Stimulated activated CD4-positive, alpha-beta T cell treated with anti-CD3 and anti-CD28 coated beads, Interleukin-1b, Interleukin-23, amount 100 ng/mL, for 48 hours (primary cell): ENCODE measurements around the gene ACTR6.
"Not testable (repeated sequence)": the region's sequence is repeated elsewhere in the genome, so short reads cannot be mapped to it uniquely, and the experiment has no call there.

Source experiments
- DNase-seq: peaks from one replicate; pipeline ENCODE4 v3.0.0-alpha.2; 2020

Gene ACTR6

DNA sequence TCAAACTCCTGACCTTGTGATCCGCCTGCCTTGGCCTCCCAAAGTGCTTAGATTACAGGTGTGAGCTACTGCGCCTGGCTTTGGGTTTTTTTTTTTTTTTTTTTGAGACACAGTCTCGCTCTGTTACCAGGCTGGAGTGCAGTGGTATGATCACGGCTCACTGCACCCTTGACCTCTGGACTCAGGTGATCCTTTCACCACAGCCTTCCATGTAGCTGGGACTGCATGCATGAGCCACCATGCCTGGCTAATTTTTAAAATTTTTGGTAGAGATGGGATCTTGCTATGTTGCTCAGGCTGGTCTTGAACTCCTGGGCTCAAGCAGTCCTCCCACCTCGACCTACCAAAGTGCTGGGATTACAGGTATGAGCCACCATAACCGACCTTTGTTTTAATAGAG, 21.6 kb downstream of the ACTR6 start:
- DNase-seq: not testable (repeated sequence)

DNA sequence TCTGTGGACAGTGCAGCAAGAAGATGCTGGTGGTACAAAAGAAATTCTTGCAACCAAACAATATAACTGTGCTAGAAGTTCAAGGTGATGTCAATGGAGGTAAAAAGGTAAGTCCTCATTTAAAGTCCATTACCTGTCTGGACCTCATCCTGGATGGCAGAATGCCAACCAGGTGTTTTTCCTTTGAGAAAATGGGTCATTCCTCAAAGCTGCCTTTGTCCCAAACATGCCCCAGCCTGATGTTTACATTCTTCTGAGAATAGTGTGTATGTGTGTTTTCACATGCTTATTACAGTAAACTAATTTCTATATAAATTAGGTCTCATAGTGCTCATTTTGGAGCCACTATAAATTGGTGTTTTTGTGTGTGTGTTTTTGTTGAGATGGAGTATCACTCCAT, 24.9 kb downstream of the ACTR6 start:
- no peak for DNase-seq

DNA sequence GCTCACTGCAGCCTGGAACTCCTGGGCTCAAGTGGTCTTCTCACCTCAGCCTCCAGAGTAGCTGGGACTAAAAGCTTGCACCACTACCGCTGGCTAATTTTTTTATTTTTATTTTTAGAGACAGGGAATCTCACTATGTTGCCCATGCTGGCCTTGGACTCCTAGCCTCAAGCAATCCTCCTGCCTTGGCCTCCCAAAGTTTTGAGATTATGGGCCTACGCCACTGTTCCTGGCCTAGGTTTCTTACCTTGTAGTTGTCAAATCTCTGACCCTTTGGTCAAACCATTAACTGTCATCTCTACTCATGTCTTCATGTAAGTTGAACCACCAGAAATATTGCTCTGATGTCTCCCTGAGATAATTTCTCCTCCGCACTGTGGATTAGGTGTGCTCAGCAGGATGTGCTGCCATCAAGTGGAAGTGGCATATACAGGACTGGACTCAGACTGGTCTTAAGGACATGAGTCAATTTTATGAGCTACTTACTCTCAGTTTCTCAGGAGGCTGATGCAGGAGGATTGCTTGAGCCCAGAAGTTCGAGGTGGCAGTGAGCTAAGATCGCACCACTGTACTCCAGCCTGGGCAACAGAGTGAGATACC, 28.5 kb downstream of the ACTR6 start:
- DNase-seq: no peak

DNA sequence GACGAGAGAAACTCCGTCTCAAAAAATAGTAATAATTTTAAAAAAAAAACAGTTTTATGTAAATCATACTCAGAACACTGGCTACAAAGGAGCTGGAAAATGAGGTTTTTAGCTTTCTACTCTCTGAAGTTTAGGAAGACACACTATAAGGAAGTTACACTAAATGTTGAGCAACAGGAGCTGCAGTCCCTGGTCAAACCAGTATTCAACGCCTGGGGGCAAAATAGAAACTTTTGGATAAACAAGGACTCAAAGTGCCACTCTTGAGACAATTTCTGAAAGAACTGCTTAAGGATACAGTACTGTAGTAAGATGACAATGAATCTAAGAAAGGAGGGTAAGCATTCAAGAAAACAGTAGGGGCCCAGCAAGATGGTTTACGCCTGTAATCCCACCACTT, 29.3 kb downstream of the ACTR6 start:
- no peak for DNase-seq

DNA sequence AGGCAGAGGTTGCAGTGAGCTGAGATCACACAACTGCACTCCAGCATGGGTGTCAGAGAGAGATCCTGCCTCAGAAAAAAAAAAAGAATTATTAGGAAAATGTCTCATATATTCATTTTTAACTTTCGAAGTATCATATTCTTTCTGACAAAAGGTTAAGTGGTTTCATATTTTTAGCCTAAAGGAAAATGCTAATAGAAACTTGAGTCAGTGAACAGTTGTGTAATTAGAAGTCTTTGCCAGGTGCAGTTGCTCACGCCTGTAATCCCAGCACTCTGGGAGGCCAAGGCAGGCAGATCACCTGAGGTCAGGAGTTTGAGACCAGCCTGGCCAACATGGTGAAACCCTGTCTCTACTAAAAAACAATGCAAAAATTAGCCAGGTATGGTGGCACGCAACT, 31.3 kb downstream of the ACTR6 start:
- not testable (repeated sequence) for DNase-seq

DNA sequence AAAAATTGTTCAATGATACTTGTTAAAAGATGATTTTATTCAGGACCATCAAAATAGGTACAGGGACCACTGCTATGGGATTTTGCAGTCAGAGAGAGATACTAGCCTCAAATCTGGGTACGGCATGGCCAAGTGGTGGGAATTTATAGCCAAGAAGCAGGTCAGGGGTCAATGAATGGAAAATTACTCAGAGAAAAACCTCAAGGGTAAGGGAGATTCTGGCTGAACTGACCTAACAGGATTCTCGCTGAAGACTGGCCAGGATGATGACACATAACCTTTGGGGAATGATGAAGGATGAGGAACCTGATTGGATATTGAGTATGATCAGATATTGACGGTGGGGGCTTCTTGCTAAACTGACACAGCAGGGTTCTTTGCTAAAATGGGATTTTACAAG, 33.6 kb downstream of the ACTR6 start:
- no peak for DNase-seq

DNA sequence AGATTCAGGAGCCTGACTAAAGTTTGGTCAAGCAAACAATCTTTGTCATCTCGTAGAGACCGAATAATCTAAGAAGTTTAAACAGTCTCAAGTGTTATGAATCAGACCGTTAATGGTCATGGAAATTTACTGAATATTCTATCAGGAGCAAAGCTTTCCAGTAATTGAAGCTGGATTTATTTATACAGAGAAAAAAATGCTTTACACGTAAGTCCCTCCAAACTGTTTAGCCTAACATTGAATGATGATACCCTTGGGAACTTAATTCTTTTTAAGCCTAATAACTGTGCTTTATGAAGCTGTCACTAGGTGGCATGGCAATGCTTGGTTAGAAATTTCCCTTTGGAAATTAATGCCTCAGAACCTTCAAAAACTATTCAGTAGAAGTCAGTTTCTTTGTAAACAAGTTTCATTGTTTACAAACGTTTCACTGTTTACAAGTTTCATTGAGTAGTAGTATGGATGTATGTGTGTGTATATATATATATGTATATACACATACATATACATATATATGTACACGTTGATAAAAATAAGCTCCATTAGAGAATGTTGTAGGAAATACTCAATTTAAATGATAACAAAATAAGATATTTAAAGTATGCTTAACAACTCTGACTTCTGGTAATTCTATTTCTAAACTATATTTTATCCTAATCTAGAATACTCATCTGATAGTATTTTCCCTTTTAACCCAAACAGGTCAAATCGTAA, 34.1 kb downstream of the ACTR6 start:
- DNase-seq: no peak

DNA sequence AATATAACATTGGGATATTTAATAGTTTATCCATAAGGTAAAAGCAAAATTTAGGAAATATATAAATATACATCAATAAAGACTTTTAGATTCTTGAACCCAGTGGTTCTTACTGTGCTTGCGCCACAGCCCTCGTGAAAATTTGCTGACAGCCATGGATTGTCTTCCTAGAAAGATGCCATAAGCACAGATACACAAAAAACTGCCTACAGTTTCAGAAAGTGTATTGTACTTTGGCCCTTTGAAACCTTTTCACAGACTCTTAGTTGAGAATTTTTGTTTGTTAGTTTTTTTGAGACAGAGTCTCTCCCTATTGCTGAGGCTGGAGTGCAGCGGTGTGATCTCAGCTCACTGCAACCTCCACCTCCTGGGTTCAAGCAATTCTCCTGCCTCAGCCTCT, 38.2 kb downstream of the ACTR6 start:
- DNase-seq: no peak

DNA sequence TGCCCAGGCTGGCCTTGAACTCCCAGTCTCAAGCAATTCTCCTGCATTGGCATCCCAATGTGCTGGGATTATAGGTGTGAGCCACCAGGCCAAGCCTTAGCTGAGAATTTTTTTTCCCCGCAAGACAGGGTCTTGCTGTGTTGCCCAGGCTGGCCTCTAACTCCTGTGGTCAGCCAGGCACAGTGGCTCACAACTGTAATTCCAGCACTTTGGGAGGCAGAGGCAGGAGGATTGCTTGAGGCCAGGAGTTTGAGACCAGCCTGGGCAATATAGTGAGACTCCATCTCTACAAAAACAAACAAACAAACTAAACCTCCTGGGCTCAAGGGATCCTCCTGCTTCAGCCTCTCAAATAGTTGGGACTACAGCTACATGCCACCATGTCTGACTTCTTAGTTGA, 39.0 kb downstream of the ACTR6 start:
- no peak for DNase-seq

DNA sequence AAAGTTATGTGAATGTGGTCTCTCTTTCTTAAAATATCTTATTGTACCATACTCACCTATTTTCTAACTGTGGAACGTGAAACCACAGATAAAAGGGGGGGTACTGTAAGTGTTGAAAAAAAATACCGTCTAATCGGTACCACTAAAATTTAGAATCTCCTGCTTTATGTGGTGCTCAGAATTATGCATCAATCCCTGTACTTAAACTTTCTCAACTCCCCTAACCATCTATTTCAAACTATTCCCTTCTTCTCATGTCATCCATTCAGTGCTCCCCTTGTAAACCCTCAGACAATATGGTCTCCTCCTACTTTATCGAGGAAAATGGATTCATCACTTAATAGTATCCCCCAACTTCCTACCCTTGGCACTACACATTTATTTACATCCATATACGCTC, 42.5 kb downstream of the ACTR6 start:
- no peak for DNase-seq

DNA sequence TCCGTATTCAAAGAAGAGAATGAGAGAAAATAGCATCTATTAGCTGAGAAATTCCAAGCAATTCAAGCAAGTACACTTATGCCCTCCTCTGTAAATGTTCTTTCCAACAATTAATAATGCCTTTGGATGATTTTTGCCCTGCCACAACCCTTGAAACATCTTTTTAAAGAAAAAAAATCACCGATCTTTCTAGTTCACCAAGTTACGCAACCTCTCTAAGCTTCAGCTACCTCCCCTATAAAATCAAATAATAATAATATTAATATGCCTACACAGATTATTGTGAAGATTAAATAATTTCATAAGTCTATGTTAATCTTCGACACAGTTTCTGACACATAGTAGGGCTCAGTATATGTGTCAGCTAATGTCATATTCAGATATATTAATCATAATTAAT, 47.1 kb downstream of the ACTR6 start:
- no peak for DNase-seq

DNA sequence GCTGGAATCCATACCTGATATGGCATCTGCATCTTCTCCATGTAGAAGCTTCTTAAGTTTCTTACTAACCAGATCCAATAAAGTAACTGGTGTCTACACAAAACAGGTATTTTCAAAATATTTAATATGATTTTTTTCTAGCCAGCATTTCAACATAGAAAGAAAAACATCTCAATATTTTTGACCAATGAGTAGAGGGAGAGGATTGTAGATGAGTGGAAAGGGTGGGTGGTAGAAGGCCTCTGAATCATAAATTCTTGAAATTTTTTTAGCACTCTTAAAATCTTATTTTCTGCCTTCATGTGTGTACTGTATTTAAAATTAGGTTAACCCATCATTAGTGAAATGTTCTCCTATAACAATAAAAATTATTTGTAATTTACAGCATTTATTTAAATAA, 48.3 kb downstream of the ACTR6 start:
- no peak for DNase-seq

DNA sequence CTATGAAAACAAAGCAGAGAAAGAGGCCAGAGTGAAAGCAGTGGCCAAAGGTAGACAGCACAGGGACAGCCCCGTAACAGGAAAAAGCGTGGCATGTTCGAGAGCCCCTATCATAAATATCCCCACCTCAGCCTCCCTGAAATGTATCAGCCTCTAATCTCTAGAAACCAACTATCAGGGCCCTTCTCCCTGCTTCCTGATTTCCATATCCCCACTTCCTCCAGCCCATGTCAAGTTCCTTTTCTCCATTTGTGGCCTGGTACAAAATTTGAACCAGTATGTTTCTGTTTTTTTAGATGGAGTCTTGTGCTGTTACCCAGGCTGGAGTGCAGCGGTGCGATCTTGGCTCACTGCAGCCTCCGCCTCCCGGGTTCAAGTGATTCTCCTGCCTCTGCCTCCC, 49.3 kb downstream of the ACTR6 start:
- no peak for DNase-seq

DNA sequence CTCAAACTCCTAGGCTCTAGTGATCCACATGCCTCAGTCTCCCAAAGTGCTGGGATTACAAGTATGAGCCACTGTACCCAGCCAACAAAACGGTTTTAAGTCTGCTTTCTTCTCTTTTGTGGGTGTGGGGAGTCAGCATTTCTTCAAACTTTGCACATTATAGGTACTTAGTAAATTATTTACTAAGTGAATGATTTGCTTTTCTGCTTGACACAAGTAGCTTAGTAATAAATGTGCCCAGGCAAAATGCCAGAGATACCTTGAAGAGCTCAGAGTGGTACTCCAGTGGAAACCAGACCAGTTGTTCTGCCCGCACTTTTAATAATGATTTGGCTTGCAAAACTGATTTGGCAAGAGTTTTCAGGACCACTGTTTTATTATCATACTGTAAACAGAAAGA, 51.3 kb downstream of the ACTR6 start:
- no peak for DNase-seq

DNA sequence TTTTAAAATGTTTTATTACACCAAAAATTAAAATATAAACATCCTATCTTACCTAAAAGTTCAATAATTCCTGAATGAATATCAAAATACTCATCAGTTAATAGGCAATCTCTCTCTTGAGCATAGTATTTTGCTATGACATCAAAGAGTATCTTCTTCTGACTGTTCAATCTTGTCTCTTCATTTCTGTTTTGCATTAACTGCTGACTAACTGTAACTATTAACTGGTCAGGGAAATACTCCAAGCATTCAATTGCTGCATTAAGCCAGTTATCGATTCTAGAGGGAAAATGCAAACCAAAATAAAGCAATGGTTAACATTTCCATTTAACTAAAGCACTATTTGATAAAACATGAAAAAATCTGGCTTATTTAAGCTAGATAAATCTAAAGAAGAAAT, 52.8 kb downstream of the ACTR6 start:
- no peak for DNase-seq

DNA sequence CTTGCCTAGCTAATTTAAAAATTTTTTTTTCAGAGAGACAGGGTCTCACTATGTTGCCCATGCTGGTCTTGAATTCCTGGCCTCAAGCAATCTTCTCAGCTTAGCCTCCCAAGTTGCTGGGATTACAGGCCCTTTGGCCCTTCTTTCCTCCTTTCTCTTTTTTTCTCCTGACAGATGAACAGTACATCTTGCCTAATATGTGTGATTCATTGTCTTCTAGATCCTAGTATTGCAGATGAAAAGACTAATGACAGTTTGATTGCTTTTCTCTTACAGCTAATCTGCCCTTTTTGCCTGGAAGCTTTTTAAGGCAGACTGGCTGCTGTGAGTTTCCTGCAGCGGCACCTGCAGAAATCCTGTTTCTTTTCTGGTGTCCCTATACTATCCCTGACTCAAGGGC, 54.3 kb downstream of the ACTR6 start:
- DNase-seq: no peak

DNA sequence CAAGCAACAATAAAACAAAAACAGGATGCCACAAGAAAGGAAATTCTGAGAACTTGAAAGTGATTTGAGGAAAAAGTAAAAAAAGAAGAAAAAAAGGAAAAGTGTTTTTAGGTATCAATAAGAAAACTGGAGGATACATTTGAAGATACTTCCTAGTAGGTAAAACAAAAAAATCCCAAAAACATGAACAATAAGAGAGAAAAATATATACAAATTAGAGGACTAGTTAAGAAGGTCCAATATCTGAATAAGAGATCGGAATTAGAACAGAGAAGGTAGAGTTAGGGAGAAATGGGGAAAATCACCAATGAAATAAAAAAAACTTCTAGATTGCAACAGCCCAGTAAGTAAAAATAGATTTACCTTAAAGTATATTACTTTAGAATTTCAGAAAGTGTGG, 57.5 kb downstream of the ACTR6 start:
- no peak for DNase-seq

DNA sequence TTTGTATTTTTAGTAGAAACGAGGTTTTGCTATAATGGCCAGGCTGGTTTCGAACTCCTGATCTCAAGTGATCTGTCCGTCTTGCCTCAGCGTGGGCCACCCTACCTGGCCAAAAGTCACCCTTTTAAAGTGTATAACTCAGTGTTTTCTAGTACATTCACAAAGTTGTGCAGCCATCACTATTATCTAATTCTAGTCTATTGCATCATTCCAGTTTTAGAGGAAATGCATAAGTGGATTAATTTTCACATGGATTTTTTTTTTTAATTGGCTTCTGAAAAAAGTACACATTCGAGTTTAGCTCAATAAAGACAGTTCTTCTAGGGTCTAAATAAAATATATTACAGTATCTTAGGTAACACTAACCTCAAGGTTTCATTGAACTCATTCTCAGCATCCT, 62.5 kb downstream of the ACTR6 start:
- no peak for DNase-seq

DNA sequence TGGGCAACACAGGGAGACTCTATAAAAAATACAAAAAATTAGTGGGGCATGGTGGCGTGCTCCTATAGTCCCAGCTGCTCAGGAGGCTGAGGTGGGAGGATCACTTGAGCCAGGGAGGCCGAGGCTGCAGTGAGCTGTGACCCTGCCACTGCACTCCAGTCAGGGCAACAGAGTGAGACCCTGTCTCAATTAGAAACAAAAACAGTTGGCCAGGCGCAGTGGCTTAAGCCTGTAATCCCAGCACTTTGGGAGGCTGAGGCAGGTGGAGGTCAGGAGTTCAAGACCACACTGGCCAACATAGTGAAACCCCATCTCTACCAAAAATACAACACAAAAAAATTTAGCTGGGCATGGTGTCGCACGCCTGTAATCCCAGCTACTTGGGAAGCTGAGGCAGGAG, 64.5 kb downstream of the ACTR6 start:
- DNase-seq: not testable (repeated sequence)

DNA sequence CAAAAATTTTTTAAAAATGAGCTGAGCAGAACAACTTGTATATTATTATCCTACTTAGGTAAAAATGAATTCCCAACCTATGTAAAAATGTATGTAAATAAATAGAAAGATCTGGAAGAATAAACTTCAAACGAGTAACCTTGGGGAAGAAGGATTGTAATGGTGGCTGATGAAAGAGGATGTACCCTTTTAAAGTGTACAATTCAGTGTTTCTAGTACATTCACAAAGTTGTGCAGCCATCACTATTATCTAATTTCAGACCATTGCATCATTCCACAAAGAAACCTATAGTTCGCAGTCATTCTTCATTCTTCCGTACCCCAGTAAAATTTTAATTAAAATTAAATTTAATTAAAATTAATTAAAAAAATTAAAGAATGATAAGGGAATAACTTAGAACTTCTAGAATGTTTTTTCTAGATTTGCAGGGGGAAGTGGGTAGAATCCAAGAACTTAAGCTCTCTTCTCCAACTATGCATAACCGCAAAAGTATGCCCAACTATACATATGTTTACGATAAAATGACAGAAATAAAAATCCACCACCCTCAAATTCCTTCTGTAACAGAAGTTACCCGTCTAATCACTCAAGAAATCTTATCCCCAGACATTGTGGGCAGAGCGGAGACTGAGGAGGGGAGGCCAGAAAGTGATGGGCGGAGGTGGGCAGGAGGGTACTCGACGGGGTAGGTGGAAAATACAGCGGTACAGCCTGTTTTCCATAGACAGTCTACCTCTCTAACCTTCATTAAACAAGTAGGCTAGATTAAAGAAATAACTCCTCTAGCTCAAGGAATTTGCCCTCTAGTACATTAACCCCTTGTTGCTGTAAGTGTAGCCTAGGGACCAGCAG, 65.3 kb downstream of the ACTR6 start:
- no peak for DNase-seq

DNA sequence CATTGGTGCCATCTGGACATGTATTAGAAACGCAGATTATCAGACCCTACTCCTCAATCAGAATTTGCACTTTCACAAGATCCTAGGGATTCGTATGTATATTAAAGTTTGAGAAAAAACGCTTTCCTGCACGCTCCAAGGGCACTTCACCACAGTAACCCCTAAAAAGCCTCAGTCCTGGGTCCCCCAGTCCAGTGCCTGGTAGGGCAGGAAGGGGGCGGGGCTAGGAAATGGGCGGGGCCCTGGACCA, 65.9 kb downstream of the ACTR6 start:
- DNase-seq: no peak

DNA sequence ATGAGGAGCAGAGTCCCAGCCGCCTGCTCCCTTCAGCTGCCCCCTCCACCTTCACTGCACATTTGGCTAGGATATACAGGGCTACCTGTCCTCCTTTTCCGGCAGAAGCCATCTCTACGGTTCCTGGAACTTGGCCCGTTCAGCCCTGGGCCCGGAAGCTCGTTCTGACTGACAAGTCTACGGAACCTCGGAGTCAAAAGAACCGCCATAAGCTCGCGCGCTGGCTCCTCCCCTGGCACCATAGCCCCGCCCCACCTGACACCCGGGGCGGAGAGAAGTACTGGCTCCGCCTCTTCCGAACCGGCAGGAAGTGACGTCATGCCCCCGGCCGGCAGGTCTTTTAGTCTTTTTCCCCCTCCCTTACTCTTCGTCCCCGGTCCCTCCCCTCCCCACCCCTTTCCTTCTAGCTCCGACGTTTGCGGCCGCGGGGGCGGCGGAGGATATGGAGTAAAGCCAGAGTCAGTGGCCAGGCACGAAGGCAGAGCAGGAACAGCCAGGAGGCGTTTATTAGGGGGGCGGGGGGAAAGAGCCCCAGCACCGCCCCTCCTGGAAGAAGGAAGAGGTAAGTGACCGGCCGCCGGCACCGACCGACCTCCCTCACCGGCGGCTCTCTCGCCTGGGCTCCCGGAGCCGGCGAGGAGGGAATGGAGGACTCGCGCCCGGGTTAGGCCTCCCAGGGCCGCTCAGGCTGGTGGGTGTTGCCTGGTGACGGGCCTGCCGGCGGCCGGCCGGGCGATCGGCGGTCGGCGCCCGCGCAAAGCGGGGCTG, 66.4 kb downstream of the ACTR6 start, which contains the start of the genes DEPDC4 and SCYL2:
TSS of gene DEPDC4 (minus strand) at position 245 of the 768 bp plus-strand sequence. CDS start at position 242, 3 bp downstream.
TSS of gene SCYL2 (plus strand) at position 343 of the 768 bp plus-strand sequence. CDS start 15,794 bp downstream, outside the sequence.
- peak; percentile 92 for DNase-seq

DNA sequence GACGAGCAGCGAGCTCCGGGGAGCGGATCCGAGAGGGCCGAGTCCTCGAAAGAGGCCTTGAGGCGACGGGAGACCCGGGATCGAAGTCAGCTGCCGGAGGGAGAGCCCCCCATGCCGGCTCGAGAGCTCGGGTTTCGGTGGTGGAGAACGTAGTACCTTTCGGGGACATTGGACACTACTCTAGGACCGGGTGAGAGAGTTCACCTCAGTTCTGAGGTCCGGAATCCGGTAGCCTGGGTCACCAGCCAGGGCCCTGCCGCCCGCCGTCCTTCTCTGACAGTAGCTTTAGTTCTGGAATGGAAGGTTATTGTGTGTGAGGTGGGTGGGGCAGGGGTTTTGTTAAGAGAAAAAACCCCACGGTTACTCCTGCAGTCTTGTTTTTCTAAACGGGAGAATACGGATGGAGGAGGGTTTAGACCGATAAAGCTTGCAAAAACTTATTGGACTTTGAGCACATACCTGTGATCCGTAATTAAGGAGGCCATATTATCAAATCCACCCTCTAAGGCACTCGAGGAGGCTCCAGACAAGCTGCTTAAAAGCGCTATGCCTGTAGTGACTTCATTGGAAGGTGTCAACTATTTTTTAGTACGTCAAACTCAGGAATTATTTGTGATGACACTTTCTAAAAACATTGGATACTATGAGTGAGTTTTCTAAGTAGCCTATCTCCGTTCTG, 67.1 kb downstream of the ACTR6 start:
- no peak for DNase-seq
